Urothelium cell line (cell line): Measurements from ENCODE around the gene TRDMT1.

Experiments
- DNase-seq: peaks from one replicate; pipeline ENCODE4 v3.0.0; 2011; ENCODE audit warnings: low spot score, mixed read lengths
- FAIRE-seq: peaks from 2 replicates; lab custom pipeline; 2011; peaks lifted over from hg19 to GRCh38; lab: Jason Lieb, UNC

TRDMT1 gene

GRCh38 chr10:17200912-17201793 lies at the start of gene TRDMT1:
Gene TRDMT1 (minus strand): TSS chr10:17201672. CDS start chr10:17201634, 38 bp downstream.
- DNase-seq (peak; percentile 90), FAIRE-seq (peak; percentile 20)

- DNase-seq (no peak), FAIRE-seq (no peak)
Measured at GRCh38 chr10:17250736-17251135, 49.3 kb upstream of the TRDMT1 start.

- FAIRE-seq (no peak), DNase-seq (peak; percentile 23)
Measured at GRCh38 chr10:17249820-17250219, 48.3 kb upstream of the TRDMT1 start.

- DNase-seq (no peak), FAIRE-seq (no peak)
Measured at GRCh38 chr10:17248964-17249363, 47.5 kb upstream of the TRDMT1 start.

- no peak for FAIRE-seq
- DNase-seq: no peak
Measured at GRCh38 chr10:17247210-17247609, 45.7 kb upstream of the TRDMT1 start.

GRCh38 chr10:17244700-17245365 lies 43.4 kb upstream of the TRDMT1 start:
- FAIRE-seq (no peak), DNase-seq (no peak)

GRCh38 chr10:17241611-17242333 lies 40.3 kb upstream of the TRDMT1 start:
- DNase-seq: no peak
- no peak for FAIRE-seq

- FAIRE-seq: no peak
- no peak for DNase-seq
Measured at GRCh38 chr10:17240616-17241015, 39.1 kb upstream of the TRDMT1 start.

- FAIRE-seq (no peak), DNase-seq (no peak)
Measured at GRCh38 chr10:17240096-17240495, 38.6 kb upstream of the TRDMT1 start.

- FAIRE-seq (no peak), DNase-seq (no peak)
Measured at GRCh38 chr10:17239345-17240085, 38.0 kb upstream of the TRDMT1 start.

- DNase-seq (no peak), FAIRE-seq (no peak)
Measured at GRCh38 chr10:17238445-17239291, 37.2 kb upstream of the TRDMT1 start.

- FAIRE-seq (no peak), DNase-seq (no peak)
Measured at GRCh38 chr10:17237915-17238444, 36.5 kb upstream of the TRDMT1 start.

- no peak for FAIRE-seq
- DNase-seq: no peak
Measured at GRCh38 chr10:17237149-17237527, 35.7 kb upstream of the TRDMT1 start.

GRCh38 chr10:17236468-17237148 lies 35.1 kb upstream of the TRDMT1 start:
- no peak for FAIRE-seq
- DNase-seq: no peak

- DNase-seq: no peak
- no peak for FAIRE-seq
Measured at GRCh38 chr10:17235136-17235535, 33.7 kb upstream of the TRDMT1 start.

- FAIRE-seq (no peak), DNase-seq (no peak)
Measured at GRCh38 chr10:17234431-17234945, 33.0 kb upstream of the TRDMT1 start.

- no peak for DNase-seq
Measured at GRCh38 chr10:17233286-17233991, 32.0 kb upstream of the TRDMT1 start.

GRCh38 chr10:17232276-17232960 lies 30.9 kb upstream of the TRDMT1 start:
- no peak for FAIRE-seq
- no peak for DNase-seq

More at GRCh38 chr10:17233286-17233991, 32.0 kb upstream of the TRDMT1 start:
- FAIRE-seq: no peak
